Glomerular visceral epithelial cell (primary cell): ENCODE measurements around the gene SLC4A1AP.
A peak's percentile ranks its signal among the peaks of the same experiment; 100 is the strongest.

ENCODE experiments used
- DNase-seq: peaks from one replicate; pipeline ENCODE4 v3.0.0-alpha.2; 2016; ENCODE audit errors: extremely low spot score

Gene SLC4A1AP

DNA sequence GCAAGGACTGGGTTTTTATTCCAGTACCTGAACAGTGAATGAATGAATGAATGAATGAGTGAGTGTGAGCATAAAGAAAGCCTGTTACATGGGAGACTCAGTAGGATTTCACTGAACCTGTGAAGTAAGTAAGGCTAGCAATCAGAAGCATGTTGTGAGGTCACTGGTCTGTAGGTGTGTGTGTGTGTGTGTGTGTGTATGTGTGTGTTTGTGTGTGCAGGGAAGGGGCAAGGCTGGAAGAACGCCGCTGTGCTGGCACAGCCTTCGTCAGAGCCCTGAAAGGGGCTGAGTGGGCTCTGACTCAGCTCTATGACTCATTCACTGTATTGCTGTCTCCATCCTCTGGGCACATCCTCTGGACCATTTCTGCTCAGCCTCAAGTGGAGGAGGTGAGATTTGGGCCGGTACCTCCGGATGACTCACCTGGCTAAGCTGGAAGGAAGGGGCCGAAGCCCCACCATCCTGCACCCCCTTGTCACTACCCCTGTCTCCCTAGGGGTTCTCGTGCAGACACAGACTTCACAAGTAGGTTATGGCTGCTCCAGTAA lies 56.4 kb downstream of the SLC4A1AP start:
- peak; percentile 93 for DNase-seq

DNA sequence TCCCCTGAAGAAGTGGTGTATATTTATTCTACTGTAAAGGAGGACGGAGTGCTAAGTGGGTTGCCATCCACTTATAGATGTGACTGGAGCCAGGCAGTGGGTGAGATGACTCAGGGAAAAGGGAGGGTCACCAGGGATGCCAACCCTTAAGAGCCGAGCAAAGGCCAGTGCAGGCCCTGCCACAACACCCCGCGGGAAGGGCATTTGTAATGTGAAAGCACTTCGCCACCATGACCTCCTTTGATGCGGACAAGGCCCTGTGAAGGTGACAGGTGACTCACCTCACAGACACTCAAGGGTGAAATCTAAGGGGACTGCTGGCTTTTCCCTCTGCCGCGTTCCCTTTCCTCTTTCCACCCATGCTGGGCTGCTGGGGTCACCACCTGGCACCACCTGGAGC lies 57.6 kb downstream of the SLC4A1AP start:
- peak; percentile 61 for DNase-seq

DNA sequence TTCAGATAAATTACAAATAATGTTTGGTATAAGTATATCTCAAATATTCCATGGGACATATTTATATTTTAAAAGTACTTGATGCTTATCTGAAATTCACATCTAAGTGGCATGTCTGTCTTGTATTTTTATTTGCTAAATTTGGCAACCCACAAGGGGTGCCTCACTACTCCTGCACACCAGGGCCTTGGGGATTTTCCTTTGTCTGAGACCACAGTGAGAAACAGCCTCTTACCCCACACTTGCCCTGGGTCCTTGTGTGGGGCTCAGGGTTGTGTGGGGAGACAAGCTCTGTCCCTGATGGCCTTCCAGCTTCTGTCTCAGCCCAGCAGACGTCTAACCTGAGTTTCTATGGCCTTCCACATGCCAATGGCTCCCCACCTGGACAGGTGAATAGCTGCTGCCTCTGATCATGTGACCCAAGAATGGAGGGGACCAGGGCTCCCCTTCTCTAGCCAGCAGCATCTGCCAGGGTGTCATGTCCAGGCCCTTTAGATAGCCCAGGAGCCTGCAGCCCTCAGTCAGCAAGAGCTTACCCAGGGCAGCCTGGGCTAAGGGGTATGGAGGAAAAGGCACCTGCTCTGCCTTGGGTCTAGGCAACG lies 58.3 kb downstream of the SLC4A1AP start:
- DNase-seq = no peak

GRCh38 chr2:27723372-27724144 lies 59.9 kb downstream of the SLC4A1AP start:
- DNase-seq = peak; percentile 77

- no peak for DNase-seq
These were observed 60.5 kb downstream of the SLC4A1AP start for GRCh38 chr2:27724191-27724590.

GRCh38 chr2:27724905-27725701 lies 61.4 kb downstream of the SLC4A1AP start:
- DNase-seq = peak; percentile 56

GRCh38 chr2:27727257-27727656 lies 63.6 kb downstream of the SLC4A1AP start:
- no peak for DNase-seq

DNA sequence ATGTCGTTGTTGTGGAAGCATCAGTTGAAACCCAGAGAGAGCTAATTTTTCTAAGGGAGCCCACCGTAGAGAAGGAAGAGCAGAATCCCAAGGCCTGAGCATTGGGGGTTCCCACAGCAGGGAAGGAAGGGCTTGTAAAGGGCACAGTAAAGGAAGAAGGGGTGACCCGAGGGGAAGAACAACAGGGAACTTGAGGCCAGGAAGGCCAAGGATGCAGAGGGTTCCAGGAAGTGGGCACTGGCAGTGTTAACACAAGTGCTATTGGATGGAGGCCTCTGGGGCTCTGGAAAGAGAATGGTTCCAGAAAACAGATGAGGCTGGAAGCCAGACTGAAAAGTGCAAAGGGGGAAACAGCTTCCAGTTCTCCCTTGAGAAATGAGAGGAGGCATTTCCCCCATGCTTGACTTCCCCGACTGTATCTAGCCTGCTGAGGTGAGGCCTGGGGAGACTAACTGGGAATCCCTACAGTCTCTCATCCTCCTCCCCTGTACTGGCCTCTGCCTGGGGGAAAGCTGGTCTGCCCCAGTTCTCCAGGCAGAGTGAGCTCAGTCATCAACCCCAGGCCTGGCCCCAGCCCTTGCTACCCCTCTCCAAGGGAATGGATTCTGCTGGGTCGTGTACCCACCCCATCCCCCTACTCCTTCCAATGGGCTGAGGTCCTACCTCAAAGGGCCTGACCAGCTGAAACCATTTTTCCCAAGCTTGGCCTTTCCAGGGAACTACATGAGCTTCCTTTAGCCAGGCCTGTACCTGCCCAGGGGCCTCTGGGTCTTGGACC lies 64.6 kb downstream of the SLC4A1AP start:
- no peak for DNase-seq

DNA sequence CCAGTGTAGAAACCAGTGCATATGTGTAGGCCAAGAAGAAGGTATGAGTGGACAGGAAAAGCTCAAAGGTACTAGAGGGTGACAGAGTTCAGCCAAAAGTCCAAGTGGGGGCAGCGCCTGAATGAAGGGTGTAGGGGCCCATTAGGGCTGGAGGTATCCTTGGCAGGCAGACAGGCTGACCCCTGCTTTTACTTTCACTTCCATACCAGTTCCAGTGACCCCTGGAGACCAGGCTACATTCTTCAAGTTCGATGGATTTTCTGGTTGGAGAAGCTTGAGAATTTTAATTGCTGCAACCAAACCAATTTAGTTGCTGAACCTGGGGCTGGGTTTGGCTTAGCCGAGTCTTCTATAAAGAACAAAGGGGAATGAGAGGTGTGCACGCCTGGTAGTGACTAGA lies 65.5 kb downstream of the SLC4A1AP start:
- peak; percentile 77 for DNase-seq

- DNase-seq = no peak
These were observed 65.9 kb downstream of the SLC4A1AP start for GRCh38 chr2:27729614-27730013.

GRCh38 chr2:27730261-27730662 lies 66.6 kb downstream of the SLC4A1AP start:
- DNase-seq = no peak

DNA sequence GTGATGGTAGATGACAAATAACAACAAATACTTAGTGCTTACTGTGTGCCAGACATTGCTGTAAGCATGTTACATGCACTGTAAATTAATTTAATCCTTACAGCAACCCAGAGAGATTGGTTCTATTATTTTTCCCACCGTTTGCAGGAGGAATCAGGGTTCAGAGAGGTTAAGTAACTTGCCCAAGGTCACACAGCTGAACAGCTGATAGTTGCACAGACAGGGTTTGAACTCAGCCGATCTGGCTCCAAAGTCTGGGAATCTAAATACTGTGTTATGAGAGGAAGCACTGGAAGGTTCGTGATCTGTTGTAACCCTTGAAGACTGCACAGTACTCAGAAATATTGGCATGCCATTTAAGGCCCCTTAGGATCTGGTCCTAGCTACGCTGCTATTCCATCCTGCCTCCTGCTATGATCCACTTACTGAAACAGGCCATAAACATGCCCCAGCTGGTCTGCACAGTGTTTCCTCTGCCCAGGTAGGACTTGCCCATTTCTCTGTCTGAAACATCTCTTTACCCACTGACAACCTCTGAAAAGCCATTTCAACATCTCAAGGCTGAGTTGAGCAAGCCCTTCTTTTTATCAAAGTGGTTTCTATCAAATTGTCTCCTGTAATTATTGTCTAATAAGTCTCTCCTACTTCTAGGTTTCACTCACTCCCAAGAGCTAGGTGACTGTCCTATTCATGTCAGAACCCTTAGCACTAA lies 67.4 kb downstream of the SLC4A1AP start:
- DNase-seq = no peak

DNA sequence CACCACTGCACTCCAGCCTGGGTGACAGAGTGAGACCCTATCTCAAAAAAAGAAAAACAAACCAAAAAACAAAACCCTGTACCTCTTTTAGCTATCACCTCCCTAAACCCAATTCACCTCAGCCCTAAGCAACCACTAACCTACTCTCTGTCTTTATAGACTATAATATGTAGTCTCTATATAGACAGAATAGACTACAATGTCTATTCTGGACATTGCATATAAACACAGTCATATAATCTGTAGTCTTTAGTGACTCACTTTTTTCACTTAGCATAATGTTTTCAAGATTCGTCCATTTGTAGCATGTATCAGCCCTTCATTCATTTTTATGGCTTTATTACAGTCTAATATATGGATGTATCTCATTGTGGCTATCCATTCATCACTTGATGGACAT lies 70.6 kb downstream of the SLC4A1AP start:
- DNase-seq = no peak

DNA sequence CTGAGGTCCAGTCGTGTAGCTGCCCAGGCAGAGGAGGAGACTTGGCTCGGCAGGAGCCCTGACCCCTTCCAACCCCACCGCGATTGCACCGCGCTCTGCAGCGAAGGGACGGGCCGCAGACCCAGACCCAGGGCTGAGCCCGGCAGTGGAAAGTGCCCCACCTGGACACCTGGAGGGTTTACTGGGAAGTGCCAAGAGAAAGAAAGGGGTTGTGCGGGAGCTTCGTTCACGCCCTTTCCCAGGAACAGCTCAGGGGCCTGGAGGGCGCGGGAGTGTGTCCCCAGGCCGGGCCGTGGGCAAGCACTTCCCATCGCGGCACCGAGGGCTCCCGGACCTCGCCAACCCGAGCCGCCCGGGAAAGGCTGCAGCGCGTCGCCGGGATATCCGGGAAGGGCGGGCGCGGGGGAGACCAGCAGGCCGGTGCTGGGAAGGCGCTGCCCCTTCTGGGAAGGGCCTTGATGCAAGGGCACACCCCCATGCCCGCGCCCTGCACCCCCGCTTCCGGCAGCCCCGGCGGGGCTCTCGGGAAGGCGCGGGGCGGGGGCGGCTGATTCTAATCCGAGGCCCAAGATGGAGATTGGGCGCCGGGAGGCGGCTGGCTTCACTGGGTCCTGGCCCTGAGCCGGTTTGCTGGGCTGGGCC lies 71.7 kb downstream of the SLC4A1AP start:
- peak; percentile 45 for DNase-seq

DNA sequence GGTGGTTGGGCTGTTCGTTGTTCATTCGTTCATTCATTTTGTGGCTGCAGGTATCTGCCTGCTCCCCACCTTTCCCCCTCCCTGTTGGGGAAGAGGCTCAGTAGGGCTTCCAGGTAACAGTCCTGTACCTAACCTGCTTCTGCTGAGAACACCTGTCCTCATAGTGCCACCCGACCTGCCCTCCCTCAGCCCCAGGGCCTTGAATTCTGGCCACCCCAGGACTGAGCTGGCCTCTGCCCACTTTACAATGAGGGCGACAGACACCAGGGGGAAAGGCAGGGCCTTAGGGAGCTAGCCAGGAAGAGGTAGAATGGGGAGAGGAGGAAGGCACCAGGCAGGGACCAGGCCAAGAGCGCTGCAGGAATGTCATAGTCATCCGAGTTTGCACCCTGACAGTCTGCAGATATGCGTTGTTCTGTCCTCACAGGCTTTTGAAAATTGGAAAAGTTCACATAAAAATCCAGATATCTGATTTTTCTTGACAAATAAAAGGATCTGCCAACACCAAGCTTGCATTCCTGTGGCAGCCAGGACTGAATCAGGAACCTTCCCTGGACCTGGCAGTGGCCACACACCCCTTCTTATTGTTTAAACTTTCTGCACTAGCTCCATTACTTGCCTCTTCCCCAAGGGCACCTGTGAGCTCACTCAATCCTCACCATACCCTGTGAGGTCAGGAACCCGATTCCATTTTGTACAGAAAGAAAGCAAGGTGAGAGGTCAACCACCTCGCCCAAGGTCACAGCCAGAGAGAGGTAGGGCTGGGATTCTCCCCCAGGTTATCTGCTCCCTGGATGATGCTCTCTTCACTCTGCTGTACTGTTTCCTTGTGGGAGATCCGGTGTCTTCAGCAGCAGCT lies 72.6 kb downstream of the SLC4A1AP start:
- no peak for DNase-seq

DNA sequence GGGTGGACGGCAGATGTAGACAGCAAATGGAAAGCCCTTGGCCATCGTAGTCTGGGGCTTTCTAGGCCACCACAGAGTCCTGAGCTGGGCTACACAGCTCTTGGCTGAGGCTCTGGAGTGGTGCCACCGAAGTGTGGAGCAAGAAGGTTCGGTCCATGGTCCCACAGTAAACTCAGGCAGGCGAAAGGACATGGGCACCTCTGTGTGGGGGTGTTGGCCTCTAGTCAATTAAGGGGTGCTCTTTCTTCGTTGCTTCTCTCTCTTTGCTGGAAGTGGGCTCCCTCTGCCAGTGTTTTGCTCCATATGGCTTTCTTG lies 73.2 kb downstream of the SLC4A1AP start:
- no peak for DNase-seq

DNA sequence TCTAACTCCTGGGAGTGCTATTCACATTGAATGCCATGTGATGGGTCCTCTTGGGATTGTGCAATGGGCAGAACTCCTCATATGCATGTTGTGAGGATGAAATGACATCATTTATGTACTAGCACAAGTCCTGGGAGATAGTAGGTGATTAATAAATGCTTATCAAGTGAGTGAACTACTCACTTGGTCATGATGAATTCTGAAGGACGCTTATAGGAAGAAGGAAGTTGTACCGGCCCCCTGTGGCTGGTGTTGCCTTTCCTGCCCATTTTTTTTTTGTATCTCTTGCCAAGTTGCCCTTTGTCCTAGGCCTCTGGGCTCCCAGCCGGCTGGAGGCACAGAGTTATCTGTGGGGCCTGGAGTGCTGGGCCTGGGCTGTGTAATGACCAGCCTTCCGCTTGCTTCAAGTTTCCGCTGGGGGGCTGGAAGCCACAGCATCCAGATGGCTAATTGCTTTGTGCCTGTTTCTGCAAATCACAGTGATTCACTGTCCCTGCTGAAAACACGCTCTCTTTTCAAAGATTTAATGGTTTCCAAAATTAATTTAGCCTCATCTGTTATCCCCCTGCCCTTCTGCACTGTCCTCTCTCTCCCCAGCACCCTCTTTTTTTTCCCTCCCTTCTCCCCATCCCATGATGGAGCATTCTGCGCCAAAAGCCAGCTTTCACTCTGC lies 74.1 kb downstream of the SLC4A1AP start:
- DNase-seq = no peak

DNA sequence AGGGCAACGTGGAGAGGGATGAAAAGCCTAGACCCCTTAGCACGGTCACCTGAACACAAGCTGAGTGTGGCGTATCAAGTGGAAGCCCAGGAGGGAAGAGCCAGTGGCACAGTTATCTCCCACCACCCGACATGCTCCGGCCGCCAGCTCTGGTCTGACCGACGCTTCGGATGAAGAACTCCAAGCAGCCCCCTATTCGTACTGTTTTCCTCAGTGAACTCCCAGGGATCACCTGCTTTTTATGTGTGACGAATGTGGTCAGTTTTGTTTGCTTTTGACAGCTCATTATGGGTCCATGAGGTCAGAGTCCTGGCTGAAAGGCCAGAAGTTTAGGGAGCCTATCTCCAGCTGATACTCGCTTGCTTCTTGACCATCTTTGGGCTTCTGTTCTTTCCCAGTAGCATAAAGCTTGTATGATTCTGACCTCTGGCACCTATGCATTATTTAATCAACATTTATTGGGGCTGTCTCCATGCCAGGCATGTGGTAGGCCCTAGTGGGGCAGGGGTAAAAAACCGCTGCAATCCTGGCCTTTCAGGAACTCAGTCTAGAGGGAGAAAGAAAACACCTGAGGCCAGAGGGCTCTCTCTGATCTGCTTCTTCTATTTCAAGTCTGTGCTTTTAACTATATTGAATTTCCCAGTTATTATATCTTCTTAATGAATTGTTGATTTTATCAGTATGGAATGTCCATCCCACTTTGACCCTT lies 74.8 kb downstream of the SLC4A1AP start:
- DNase-seq = no peak

DNA sequence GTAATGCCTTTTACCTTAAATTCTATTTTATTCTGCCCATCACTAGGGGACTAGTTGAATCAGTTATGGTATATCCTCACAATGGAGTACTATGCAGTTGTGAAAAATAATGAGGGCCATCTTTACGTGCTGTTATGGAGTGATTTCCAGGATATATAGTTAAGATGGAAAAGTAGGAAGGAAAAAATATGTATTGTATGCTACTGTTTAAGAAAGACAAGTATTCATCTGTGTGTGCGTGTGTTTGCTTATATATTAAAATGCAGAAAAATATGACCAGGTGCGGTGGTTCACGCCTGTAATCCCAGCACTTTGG lies 75.3 kb downstream of the SLC4A1AP start:
- no peak for DNase-seq
